Epithelial cell of esophagus (primary cell): ENCODE measurements around the gene POR.

ENCODE experiments used
- DNase-seq: peaks from one replicate; pipeline ENCODE4 v3.0.0; 2010; ENCODE audit warnings: low read depth
- H3K4me3 ChIP-seq: 2 replicates; pipeline ENCODE4 v1.5.1; 2011; ENCODE audit warnings: mild to moderate bottlenecking, low read length, control low read depth
- TF ChIP-seq, protein P1 (sequence below): IDR thresholded peaks from 2 replicates; pipeline ENCODE4 v1.5.1; 2011; ENCODE audit warnings: low read depth, mild to moderate bottlenecking, low read length, control low read depth, inconsistent platforms; ENCODE audit not compliant: insufficient read depth; ENCODE audit errors: missing control alignments

POR gene

DNA sequence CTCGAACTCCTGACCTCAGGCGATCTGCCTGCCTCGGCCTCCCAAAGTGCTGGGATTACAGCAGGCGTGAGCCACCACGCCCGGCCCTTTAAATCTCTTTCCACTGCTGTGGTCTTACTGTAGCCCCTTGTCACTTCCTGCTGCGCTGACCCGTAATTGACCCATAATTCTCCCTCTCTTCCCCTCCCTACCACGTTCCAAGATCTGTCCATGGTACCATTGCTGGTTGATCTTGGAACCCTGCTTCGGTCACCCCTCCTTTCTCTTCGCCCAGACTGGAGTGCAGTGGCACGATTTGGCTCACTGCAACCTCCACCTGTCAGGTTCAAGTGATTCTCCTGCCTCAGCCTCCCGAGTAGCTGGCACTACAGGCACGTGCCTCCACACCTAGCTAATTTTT is 6.5 kb downstream of the POR start:
- TF ChIP-seq, protein P1, sequence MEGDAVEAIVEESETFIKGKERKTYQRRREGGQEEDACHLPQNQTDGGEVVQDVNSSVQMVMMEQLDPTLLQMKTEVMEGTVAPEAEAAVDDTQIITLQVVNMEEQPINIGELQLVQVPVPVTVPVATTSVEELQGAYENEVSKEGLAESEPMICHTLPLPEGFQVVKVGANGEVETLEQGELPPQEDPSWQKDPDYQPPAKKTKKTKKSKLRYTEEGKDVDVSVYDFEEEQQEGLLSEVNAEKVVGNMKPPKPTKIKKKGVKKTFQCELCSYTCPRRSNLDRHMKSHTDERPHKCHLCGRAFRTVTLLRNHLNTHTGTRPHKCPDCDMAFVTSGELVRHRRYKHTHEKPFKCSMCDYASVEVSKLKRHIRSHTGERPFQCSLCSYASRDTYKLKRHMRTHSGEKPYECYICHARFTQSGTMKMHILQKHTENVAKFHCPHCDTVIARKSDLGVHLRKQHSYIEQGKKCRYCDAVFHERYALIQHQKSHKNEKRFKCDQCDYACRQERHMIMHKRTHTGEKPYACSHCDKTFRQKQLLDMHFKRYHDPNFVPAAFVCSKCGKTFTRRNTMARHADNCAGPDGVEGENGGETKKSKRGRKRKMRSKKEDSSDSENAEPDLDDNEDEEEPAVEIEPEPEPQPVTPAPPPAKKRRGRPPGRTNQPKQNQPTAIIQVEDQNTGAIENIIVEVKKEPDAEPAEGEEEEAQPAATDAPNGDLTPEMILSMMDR = no peak
- no peak overlapping the region for H3K4me3 ChIP-seq

DNA sequence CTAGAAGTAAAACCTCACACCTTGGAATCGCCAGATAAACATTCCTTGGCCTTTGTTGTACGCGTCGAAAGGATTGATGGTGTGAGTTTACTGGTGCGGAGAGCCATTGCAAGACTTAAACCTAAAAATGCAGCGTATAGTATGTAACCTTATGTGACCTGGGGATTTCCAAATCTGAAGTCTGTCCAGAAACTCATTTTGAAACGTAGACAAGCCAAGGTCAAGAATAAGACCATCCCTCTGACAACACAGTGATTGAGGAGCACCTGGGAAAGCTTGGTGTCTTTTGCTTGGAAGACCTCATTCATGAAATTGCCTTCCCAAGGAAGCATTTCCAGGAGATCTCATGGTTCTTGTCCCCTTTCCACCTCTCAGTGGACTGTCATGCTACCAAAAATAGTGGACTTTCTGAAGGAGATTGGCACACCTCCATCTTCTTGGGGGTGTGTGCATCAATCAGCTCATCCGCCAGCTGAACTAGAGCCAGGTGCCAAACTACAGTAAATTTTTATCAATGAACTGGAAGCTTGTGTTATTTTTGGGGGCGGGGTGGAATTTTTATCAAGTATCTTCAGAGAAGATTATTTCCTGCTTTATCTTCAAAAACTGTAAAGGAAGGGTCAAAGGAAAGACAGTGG is 8.1 kb downstream of the POR start:
- TF ChIP-seq, protein P1 = no peak
- no peak overlapping the region for H3K4me3 ChIP-seq
- DNase-seq = no peak

More for the DNA sequence above, 6.5 kb downstream of the POR start:
- DNase-seq = no peak

DNA sequence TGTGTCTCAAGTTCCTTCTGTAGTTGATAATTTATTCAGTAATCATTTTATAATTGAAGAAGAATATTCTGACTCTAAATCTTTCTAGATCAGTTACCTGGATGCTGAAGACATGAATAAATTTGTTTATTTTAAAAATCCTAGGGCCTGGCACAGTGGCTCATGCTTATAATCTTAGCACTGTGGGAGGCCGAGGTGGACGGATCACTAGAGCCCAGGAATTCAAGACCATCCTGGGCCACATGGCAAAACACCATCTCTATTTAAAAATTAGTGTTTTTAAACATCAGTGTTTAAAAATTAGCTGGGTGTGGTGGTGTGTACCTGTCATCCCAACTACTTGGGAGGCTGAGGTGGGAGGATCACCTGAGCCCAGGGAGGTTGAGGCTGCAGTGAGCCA is 9.3 kb downstream of the POR start:
- DNase-seq = no peak
- TF ChIP-seq, protein P1 = no peak
- no peak overlapping the region for H3K4me3 ChIP-seq

DNA sequence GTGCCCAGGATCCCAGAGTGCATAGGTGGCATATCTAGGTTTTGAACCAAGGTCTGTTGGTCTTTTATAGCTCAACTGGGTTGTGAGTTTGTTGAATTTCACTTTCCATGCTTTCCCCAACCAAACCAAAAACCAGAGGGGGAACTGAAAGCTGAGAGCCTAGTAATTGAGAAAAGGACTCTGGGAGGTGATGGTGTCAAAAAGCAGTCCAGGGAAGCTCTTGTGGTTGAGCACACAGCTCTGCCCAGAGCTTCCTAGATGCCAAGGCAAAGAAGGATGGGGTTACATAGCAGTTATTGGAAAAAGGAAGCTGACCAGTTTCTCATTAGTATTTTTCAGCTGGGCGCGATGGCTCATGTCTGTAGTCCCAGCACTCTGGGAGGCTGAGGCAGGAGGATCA is 9.9 kb downstream of the POR start:
- H3K4me3 ChIP-seq = no peak overlapping the region
- no peak for DNase-seq
- TF ChIP-seq, protein P1 = no peak

DNA sequence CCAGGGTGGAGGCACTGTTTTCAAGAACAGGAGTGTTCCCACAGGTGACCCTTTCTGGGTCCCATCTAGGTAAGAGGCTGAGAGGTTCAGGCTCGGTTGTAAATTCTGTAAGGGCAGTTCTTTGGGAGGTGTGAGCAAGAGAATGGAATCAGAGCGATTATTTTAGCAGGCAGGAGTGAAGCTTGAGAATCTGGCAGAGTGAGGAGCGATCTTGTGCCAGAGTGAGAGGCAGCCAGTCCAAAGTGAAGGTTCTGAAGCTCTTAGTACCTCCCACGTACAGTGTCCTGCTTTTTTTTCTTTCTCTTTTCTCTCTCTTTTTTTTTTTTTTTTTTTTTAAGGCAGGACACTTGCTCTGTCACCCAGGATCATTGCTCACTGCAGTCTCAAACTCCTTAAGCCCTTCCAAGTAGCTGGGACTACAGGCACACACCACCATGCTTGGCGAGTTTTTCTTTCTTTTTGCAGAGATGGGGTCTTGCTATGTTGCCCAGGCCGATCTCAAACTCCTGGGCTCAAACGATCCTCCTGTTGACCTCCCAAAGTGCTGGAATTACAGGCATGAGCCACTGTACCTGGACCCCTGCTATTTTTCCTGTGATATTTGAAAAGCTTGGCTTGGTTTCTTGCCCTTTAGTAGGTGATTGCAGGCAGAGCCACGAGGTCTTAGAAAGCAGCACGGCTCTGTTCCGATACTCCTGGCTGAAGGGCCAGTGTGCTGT is 10.9 kb downstream of the POR start:
- no peak for DNase-seq
- TF ChIP-seq, protein P1 = no peak
- H3K4me3 ChIP-seq = no peak overlapping the region

DNA sequence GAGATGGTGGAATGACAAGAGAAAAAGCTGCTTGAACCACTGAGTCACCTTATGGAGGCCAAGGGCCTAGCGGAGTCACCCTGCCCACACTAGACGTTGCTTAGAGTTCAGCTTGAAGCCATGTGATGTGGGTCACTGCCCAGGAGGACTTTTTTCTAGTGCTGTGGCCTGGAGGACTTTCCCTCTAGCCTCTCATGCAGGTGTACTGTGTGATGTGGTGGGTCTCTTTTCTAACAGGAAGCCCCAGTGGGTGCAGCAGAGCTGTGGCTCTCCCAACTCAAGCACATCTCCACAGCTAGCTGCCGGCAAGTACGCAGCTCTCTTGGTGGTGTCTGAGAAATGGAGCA is 13.6 kb downstream of the POR start:
- TF ChIP-seq, protein P1 = no peak
- H3K4me3 ChIP-seq = no peak overlapping the region
- DNase-seq = no peak

DNA sequence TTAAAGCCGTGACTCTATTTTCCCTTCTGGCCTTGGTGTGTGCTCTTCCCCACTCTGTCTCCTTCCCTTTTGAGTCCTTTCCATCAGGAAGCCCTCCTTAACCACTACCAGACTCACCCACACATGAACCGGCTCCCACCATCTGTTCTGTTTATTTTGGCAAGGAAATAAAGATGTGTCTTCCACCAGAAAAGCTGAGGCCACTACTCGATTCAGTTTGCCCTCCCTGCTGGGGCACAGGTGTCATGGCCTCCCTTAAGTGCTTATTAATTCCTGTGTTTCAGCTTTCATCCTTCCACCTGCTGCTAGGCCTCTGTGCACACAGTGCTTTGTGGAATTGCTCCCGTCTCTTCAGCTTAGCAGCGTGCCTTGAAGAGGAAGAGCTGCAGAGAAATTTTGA is 16.7 kb downstream of the POR start:
- no peak for DNase-seq
- H3K4me3 ChIP-seq = no peak overlapping the region
- TF ChIP-seq, protein P1 = no peak
